ENCODE results near the gene MFN1.

Gene MFN1

DNA sequence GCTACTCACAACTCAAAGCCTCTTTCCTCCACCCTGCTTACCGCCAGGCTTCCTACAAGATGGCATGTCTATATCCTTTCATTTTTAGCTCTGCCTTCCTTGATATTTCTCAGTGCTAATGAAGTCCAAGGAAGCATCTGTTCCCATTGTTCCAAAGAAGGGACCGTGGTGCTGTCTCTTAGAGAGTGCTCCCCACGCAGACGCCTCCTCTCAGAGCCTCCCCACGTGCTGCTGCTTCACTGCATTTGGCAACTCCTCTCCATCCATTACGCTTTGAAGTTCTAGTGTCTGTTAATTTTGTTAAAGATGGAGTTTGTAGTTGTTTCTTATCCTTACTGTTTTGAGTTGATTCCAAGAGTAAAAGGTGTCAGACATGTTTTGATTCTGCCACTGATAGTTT, 77.6 kb downstream of the MFN1 start:
- Mint-ChIP-seq H3K4me3 (no peak overlapping the region), H3K27ac (no peak overlapping the region), H3K9me3 (no peaks in the 10 kb centered on the region), H3K27me3 (ENCODE audit: low read depth) (no peaks in the 10 kb centered on the region), H3K36me3 (ENCODE audit: low read depth) (peaks cover 5% of the 10 kb centered on the region), H3K4me1 (ENCODE audit: low read depth) (no peaks in the 10 kb centered on the region)
- no peak for DNase-seq (ENCODE audit: low spot score)

- no peak overlapping the region for H3K4me3 Mint-ChIP-seq
- H3K27ac Mint-ChIP-seq = no peak overlapping the region
- peaks cover 3% of the 10 kb centered on the region for H3K36me3 Mint-ChIP-seq (ENCODE audit: low read depth)
- DNase-seq (ENCODE audit: low spot score) = no peak
- H3K4me1 Mint-ChIP-seq (ENCODE audit: low read depth) = peaks cover 2% of the 10 kb centered on the region
- no peaks in the 10 kb centered on the region for H3K9me3 Mint-ChIP-seq
- H3K27me3 Mint-ChIP-seq (ENCODE audit: low read depth) = peaks cover 9% of the 10 kb centered on the region
These were observed 81.5 kb downstream of the MFN1 start for GRCh38 chr3:179428876-179429548.

GRCh38 chr3:179430277-179430870, 82.9 kb downstream of the MFN1 start:
- Mint-ChIP-seq H3K27me3 (ENCODE audit: low read depth) (peaks cover 9% of the 10 kb centered on the region), H3K27ac (no peak overlapping the region), H3K9me3 (no peaks in the 10 kb centered on the region), H3K4me1 (ENCODE audit: low read depth) (peaks cover 2% of the 10 kb centered on the region), H3K36me3 (ENCODE audit: low read depth) (no peaks in the 10 kb centered on the region), H3K4me3 (no peak overlapping the region)
- DNase-seq (ENCODE audit: low spot score) = no peak

DNA sequence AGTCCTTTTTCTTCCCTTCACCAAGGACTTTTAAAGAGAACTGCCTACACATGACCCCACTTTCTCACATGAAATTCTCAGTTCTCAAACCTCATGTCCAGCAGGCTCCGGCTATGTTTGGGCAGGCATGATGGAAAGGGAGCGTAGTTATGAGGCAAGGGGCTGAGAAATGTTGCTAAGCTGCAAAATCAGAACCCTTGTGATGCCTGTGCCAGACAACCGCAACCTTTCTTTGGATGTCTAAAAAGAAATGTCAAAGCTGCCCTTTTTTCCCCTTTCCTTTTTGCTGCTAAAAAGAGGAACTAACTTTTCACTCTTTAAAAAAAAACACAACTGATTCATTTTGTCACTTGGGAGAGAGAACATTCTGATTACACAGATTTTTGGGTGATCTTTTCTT, 84.5 kb downstream of the MFN1 start:
- Mint-ChIP-seq H3K4me3 (no peak overlapping the region), H3K36me3 (ENCODE audit: low read depth) (no peaks in the 10 kb centered on the region), H3K27ac (no peak overlapping the region), H3K4me1 (ENCODE audit: low read depth) (peaks cover 4% of the 10 kb centered on the region), H3K27me3 (ENCODE audit: low read depth) (peaks cover 9% of the 10 kb centered on the region), H3K9me3 (no peaks in the 10 kb centered on the region)
- DNase-seq (ENCODE audit: low spot score) = no peak

GRCh38 chr3:179432451-179432850, 84.9 kb downstream of the MFN1 start:
- DNase-seq (ENCODE audit: low spot score) = no peak
- Mint-ChIP-seq H3K36me3 (ENCODE audit: low read depth) (no peaks in the 10 kb centered on the region), H3K4me3 (no peak overlapping the region), H3K27ac (no peak overlapping the region), H3K9me3 (no peaks in the 10 kb centered on the region), H3K4me1 (ENCODE audit: low read depth) (peaks cover 4% of the 10 kb centered on the region), H3K27me3 (ENCODE audit: low read depth) (peaks cover 9% of the 10 kb centered on the region)

- Mint-ChIP-seq H3K36me3 (ENCODE audit: low read depth) (no peaks in the 10 kb centered on the region), H3K27me3 (ENCODE audit: low read depth) (peaks cover 12% of the 10 kb centered on the region), H3K9me3 (no peaks in the 10 kb centered on the region), H3K4me1 (ENCODE audit: low read depth) (peaks cover 9% of the 10 kb centered on the region), H3K4me3 (no peak overlapping the region), H3K27ac (no peak overlapping the region)
- no peak for DNase-seq (ENCODE audit: low spot score)
These were observed 89.0 kb downstream of the MFN1 start for GRCh38 chr3:179436517-179436916.

DNA sequence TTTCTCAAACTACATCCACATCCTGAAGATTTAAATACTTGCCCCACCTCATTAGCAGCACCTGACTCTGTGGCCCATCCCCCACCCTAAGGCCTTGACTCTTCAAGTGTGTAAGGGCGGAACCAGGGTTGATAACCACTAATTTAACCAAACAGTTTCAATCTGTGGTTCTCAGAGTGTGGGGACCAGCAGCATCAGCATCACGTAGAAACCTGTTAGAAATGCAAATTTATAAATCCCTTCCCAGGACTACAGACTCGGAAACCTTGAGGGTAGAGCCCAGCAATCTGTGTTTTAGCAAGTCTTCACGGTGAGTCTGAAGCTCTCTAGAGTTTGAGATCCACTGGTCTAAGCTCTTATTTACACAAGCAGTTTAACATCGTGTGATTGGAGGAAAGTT, 91.3 kb downstream of the MFN1 start:
- DNase-seq (ENCODE audit: low spot score) = no peak
- H3K36me3 Mint-ChIP-seq (ENCODE audit: low read depth) = no peaks in the 10 kb centered on the region

More for the DNA sequence above, 91.3 kb downstream of the MFN1 start:
- H3K27ac Mint-ChIP-seq = no peak overlapping the region
- H3K4me1 Mint-ChIP-seq (ENCODE audit: low read depth) = peaks cover 7% of the 10 kb centered on the region
- H3K9me3 Mint-ChIP-seq = no peaks in the 10 kb centered on the region
- peaks cover 6% of the 10 kb centered on the region for H3K27me3 Mint-ChIP-seq (ENCODE audit: low read depth)
- H3K4me3 Mint-ChIP-seq = no peak overlapping the region
